Activated naive CD4-positive, alpha-beta T cell (primary cell): ENCODE data around the gene FNDC3B.

ENCODE experiments used
- DNase-seq, 4 experiments: peaks; one replicate each; lab custom pipeline; 2025; lab: John Stamatoyannopoulos, UW

The FNDC3B gene

DNA sequence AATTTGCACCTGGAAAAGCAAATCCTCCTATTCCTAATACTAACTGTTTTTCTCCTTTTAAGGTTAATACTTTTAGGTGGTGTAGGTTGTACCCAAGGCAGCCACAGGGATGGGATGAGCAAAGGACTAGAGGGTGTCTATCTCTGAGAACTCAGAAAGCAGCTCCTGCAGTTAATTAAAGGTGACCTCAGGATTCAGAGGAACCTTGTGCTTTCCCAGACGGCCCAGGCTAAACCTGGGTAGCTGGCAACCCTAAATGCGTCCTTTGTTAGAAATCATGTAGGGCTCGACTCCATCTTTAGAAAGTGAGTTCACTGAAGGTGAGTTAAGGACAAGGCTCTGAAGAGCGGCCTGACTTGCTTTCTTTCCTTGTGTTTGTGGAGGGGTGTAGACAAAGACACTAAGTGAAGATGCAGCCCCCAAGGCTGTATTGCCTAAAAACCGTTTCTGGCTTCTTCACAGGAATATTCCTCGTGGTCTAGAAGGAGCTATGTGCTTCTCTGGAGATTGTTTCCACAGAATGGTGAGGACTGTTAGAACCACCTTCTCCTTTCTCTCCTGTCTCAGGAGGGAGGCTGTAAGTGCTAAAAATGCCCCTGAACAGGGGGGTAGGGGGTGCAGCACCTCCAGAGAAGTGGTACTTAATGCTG, 14.9 kb downstream of the FNDC3B start:
- DNase-seq: no peak

DNA sequence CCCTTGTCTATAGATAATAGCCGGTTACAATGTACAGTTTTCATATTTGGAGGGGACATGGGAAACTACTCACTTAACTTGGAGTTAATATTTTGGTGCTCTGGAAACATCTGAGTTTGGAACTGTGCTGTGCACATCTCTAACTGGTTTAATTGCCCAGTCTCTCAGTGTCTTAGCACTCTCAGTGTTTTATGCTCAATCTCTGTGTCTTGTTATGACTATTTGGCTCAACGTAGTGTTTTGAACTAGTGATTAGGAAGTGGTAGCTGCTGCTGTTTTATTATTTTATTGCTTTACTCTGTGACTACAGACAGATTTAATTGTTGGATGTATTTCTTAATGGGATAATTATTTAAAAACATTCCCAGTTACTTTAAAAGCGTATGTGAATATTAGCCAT, 17.0 kb downstream of the FNDC3B start:
- no peak for DNase-seq

DNA sequence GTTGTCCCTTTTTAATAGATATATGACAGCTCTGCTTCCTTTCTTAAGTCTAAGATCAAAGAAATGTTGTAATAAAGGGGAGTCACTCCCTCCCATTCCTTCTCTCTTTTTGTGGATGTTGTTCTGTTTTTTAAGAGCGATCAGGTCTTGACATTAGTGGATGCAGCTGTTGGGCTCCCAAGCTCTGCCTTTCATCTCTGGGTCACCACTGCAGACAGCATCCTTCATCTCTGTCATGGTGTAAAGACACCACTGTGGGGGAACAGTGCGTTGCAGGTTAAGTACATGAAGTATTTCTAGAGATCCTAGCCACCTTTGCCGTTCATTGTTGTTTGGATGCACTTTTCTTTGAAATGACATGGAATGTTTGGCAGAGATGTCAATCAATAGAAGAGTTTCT, 17.7 kb downstream of the FNDC3B start:
- DNase-seq: no peak

DNA sequence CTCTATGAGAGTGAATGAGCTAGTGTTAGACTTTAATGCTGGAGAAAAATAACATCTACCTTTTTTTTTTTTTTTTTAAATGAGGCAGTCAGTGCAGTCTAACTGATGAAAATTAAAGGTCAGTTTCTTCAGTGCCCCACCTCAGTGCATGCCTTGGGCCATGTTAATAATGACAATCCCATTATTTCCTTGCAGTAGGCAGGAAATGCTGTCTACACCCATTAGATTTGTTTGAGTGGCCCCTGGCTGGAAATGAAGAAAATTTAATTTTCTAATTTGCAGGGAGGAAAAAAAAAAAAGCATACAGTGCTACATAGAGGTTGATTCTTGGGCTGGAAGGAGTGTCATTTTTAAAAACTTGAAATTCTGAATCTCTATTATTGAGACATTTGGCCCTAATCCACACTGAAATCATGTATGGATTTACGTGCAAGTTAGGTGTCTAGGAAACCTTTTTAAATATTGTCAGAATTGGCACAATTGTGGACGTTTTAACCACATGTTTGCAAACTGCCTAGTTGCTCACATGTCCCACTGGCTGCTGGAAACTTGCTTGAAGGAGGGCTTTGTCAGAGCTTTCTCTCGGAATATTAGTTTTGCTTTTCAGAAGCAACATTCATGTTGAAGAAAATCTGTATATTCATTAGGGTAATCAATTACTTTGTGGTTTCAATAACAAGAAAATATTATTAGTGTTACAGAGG, 18.4 kb downstream of the FNDC3B start:
- DNase-seq: no peak

DNA sequence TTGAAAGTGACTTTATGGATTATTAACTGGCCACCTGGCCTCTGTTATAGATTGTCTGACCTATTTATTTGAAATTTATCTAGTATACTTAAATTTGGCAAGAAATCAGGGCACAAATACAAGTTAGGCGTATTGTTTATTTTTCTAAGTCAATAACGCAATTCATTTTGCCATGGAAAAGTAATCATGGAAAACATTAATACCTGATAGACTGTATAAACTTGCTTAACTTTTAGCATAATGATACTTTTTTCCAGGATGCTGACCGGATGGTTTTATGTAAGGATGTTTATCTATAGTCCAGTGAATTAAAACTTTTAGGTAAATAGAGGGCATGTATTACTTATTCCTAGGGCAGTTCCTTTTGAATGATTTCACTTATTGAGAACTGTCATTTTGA, 20.2 kb downstream of the FNDC3B start:
- DNase-seq: no peak

DNA sequence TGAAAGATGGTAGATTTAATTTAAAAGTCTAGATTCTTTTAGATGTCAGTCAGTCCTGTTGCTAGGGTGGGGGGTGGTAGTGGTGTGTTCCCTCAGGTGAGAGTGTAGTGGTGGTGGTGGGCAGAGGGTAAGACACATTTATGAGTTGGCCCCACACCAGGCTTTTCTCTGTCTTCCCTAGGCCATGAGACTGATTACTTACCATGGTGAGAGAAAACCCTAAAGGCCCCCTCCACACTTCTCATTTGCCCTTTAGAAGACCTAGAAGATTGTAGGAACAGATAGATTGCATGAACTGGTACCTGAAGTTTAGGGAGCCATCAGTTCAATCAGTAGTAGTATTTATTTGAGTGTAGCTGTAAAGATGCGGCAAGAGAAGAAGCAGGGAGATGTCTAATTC, 20.9 kb downstream of the FNDC3B start:
- no peak for DNase-seq

DNA sequence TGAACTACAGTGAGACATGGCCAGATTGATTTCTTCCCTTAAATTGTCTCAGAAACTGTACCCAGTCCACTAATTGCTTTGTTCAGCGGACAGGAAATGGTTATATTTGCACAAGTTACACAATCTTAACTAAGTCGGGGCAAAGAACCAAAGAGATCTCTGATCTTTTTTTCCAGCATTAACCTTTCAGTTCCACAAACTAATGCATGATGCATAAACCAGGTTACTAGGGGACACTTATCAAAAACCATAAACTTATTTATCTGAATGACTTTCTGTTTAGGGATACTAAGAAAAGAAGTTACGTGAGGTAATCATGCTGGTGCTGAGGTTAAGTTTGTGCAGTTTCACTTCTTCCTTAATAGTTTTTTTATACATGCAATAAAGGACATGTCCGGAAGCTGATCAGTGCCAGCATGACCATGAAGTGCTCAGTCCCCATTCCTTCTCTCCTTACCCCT, 22.4 kb downstream of the FNDC3B start:
- DNase-seq: no peak

DNA sequence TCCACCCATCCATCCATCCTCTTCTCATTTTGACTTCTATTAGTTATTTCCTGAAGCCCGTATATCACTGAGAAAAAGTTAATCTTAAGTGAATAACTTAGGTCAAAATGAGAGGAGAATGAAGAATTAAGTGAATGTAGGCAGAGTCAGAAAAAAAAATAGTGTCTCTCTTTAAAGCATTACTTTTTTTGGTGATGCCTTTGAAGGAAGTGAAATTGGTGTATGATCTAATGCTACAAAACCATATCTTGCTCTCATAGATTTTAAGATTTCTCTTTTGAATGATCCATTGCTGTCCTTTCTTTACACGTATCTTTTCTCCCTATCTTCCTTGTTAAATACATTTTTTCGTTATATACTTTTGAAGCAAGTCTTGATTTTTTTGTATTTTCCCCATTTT, 23.4 kb downstream of the FNDC3B start:
- no peak for DNase-seq

DNA sequence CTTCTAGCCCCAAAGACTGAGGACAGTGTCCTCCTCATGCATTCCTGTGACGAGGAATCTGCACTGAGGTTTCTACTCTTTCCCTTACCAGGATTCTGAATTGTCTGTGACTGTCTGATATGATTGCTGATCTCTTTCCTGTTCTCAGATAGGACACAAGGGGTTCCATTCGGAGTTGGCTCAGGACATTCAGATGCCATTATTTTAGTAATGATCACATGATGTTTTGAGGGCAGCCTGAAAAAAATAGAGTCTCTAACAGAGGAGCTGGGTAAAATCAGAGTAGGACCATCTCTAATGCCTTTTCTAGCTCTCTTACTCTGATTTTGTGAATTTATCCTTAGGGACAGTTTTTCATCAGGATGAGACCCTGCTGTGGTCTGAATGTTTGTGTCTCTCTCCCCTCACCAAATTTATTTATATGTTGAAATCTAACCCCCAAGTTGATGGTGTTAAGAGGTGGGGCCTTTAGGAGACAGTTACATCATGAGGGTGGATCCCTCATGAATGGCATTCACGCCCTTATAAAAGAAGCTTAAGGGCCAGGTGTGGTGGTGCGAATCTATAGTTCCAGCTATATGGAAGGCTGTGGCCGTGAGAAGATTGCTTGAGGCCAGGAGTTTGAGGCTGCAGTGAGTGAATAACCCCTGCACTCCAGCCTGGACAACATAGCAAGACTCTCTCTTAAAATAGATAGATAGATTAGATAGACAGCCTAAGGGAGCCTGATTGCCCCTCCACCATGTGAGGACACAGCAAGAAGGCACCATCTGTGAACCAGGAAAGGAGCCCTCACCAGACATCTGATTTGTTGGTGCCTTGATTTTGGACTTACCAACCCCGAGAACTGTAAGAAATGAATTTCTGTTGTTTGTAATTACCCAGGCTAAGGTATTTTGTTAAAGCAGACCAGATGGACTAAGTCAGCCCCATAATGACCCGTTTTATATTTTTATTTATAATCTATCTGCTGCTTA, 24.4 kb downstream of the FNDC3B start:
- DNase-seq: no peak

DNA sequence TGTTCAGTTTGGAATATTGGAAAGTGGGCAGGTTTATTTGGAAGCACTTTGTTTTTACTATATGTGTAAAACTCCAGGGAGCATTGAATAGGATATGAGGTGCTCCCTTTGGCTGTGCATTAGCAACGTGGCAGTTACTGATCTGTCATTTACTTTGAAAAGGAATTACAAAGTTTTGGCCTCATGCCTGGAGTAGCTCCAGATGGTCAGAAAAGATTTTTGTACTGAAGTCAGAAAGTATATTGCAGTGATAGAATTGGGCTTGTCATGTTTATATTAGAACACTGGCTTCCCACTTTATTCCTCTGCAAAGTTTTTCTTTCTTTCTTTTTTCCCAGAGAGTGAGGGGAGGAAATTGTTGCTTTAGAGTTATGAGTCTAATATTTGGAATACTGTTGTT, 26.1 kb downstream of the FNDC3B start:
- DNase-seq: no peak

DNA sequence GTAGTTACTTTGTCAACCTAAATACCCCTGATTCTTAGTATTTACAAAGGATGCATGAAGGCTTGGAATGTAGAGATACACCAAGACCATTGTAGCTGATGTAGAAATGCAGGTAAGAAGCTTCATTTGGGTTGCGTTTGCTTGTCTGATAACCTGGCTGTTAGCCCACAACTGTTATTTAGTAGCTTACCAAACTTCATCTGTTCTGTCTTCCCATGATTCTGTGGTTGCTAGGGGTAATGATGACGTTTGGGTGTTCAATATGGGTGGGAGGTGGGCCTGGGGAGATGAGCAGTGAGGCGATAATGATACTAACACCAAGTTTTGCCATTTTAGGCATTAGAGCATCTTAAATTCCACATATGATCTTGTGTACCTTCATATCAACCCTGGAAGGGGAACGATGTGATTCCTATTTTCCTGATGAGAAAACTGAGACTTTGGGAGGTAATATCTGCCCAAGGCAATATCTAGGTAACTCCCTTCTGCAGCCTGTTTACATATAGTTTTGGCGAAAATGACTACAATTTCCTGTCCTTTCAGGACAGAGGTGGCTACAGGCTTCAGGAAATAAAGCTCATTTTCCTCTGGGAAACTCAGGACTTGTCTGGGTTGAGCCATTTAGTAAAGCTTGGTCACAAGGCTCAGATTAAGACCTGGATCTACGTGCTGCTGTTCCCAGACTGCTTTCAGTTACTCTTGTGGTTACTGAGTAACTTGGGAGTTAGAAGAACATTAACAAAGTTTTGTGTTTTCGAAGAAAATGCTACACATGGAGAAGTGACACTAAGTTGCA, 26.8 kb downstream of the FNDC3B start:
- DNase-seq: no peak

DNA sequence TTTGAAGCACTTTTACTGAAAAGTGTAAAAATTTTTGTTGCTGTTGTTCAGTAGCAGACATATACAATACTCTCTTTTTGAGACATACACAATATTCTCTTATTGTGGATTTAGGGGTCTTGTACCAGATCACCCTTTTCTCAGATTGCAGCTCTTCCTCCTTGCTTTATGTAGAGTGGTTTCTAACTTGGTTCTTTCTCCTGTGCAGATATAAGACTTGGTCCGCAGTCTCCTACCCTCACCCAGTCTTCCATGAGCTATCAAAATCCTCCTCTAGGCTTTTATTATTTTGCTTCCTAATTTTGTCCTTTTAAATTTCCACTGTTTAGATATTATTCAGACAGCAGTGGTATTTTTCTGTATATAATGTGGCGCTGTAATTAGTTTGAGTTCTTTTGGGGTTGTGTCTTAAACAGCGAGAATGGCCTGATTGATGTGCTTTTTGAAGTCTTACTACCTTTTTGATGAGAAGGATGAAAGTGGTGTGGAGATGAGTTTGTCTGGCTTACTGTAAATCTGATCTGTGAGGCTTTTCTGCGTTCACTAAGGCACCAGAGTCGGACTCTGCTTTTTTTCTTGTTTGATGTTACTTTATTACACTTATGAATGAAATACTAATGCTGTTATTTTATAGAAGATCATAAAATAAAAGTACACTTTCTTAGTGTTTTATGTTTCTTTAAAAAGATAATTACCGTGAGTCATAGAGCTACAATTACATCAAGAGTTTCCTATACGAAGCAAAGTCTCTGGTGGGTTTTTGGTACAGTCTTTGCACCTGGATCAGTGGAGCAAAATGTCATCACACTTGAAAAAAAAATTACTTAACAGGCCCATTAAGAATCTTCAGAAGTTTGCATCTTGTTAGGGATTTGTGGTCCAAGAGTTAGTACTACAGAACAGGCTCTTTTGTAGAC, 27.8 kb downstream of the FNDC3B start:
- DNase-seq: no peak

DNA sequence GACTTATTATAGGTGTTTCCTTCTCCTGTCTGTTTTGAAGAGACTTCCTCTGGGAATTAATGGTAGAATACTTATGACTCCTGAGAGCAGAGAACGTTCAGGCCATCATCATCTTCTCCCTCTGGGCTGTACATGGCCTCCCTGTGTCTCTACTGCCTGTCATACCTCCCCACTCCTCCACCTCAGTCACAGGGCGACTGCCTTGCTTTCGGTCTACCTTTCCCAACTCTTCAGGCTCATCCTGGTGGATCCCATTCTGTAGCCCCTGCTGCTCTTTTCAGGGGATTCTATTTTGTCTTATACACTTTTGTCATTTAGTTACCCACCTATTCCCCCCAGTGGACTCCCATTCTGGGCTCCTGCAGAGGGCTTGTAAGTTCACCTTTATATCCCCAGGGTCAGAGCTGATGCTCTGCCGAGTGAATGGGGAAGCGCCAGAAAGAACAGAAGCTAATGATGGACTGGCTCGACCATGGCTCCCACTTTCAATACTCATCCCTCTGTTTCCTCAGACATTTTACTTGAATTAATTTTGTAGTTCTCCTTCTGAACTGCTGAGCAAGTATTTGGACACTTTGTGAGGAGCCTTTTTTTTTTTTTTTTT, 28.6 kb downstream of the FNDC3B start:
- no peak for DNase-seq

DNA sequence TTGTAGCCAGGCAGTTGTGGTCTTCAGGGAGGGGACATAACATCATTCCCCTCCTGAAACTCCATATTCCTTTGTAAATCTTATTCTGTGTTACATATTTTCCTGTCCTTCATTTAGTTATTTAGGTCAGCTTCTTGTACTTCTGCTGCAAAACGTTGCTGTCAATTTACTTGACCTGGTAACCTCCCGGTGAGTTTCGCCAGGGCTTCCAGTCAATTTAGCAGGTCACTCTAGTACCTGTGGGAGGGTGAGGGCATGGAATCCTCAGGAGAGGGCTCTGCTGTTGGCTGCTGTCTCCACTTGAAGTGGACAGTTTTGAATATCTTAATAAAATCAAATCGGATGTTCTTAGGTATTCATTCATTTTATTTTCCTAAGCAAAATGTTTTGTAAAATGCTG, 29.6 kb downstream of the FNDC3B start:
- no peak for DNase-seq

DNA sequence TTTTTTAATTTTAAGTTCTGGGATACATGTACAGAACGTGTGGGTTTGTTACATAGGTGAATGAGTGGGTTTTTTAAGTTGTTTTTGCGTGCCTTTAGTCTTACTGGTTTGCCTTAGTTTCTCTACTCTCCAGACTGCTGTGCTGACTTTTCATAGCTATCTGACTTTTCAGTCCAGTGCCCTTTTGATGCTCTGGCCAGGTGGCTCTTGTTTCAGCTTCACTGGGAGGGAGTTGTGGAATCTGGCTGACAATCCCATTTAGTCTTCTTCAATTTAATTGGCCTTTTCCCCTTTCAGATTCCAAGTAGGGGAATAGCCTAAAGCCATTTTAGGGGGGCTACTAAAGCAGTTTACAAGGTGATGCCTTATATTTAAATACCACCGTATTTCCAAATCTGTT, 30.1 kb downstream of the FNDC3B start:
- no peak for DNase-seq

DNA sequence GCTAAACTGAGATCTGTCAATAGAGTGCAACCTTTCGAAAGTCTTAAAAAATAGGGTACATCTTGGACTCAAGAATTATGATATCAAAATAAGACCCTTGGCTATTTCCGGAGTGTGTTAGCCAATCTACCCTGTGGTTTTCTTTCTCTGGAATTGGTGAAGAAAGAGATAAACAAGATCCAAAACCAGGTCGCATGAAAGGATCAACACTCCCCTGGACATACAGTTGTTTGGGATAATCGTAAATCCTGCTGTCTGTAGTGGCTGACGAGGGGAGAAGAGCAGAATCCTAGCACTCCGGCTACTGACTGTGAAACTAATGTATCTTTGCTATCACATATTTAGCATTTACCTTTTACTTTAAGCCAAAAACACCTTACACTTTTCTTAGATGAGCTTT, 30.9 kb downstream of the FNDC3B start:
- DNase-seq: no peak

DNA sequence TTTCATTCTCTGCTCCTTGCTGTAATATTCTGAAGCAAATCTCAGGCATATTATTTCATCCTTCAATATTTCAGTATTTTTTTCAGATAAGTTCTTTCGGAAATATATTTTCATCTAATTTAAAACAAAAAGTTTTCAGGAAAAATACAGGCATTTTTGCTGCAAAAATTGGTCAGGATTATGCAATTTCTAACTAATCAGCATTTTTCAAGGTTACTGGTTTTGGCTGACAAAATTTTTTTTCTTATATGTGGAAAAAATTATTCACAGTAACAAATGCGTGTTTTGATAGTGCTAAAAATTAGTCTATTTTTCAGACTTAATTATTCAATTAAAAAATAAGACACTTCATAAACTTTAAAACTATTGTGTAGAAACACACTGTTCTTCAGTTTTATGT, 31.4 kb downstream of the FNDC3B start:
- no peak for DNase-seq

DNA sequence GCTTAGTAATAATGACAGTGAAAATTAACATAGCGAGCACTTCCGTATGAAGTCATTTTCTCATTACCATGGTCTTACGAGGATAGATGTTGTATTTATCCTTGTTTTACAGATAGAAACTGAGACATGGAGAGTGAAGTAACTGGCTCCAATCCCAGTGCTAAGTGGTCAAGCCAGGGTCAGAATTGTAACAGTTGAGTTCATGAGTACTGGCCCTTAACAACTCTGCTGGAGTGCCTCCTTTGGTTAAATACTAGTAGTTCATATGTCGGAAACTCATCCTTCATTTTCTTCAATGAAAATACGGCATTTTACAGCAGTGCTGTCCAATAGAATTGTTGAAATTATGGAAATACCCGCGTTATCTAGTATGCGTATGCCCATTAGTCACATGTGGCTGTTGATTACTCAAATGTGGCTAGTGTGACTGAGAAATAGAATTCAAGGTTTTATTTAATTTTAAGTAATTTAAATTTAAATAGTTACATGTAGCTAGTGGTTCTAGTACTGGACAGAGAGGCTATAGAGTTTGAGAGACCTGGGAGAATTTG, 32.5 kb downstream of the FNDC3B start:
- no peak for DNase-seq

DNA sequence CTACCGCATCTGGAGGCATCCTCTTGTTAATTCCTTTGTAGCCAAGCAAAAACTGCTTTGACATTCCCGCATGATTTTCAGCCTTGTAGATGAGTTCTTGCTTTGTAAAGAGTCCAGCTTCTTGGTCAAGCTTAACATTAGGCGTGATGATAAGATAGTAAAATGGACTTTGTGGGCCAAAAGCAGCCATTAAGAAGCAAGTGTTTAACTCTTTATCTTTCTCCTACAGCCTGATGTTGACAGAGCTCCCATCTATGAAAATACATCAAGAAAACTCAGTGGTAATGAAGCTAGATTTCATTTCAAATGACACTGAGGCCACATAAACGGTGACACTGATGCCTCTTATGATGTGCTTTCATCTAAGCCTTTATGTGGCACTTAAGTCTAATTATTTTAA, 33.2 kb downstream of the FNDC3B start:
- no peak for DNase-seq

DNA sequence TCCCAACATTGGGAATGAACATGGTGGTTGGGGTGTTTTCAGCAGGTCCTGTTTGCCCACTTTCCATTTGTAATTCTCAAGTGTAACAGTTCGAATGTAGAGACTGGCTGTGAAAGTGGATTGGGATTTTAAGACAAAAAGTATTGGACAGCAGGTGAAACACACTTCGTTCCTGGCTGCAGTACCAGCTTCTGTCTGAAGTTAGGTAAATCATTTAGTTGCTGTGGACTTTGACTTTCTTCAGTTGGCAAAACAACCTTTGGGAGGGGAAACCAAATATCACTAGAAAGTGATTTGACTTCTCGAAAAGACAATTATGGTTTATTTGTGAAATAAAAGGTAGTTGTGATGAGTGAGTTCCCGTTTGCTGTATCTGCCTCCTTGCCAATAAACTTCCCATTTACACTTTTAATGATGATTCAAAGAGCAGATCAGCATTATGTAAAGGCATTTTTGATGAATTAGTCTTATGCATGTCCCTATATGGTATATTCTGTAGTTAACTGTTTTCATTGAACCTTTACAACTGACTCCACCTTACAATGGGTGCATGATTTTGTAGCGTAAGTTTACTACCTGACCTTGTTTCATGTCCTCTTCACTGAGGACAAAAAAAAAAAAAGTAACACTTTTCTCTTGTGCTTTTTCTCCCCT, 34.0 kb downstream of the FNDC3B start:
- DNase-seq: no peak
